Measurements from ENCODE around the gene LRRFIP2. TPM values are rescaled to one million over a fixed set of nuclear protein-coding genes. Genes with fewer than 3 reads are reported as not detected.

The LRRFIP2 gene
- total and polyA plus RNA-seq, 2 of the 4 experiments (the other 2 are of a cell fraction): 20.6 to 31.0 TPM

- peaks cover 12% of the 10 kb centered on the region for H3K4me1 ChIP-seq (ENCODE audit: control insufficient read depth, insufficient read depth, low read length)
- DNase-seq (no peak), ATAC-seq (ENCODE audit: low read depth) (no peak)
- no peaks in the 10 kb centered on the region for H3K36me3 ChIP-seq (ENCODE audit: control insufficient read depth, insufficient read depth, low read length)
- no peak overlapping the region for H2BK15ac ChIP-seq (ENCODE audit: low read depth, low read length)
- no peak overlapping the region for H3K27ac ChIP-seq (ENCODE audit: insufficient read depth, low read length)
- H3K27me3 ChIP-seq (ENCODE audit: control insufficient read depth, insufficient read depth, low read length): no peaks in the 10 kb centered on the region
- no CpG with 5 or more reads among the region's 1 CpG for WGBS, 2 experiments (ENCODE audit: extremely low coverage in 2 of 2, insufficient read length in 1 of 2)
- H3K56ac ChIP-seq (ENCODE audit: extremely low read depth, insufficient read depth, low read length): no peak overlapping the region
- no peak overlapping the region for H3K18ac ChIP-seq (ENCODE audit: low read depth, low read length)
- ChIA-PET CTCF (no interaction called here), POLR2A (ENCODE audit: unreplicated experiment) (no interaction called here)
- H3K4ac ChIP-seq (ENCODE audit: low read depth, low read length): no peak overlapping the region
- H3K9me1 ChIP-seq (ENCODE audit: insufficient read depth, low read length): peaks cover 9% of the 10 kb centered on the region
- H2BK20ac ChIP-seq (ENCODE audit: low read depth, low read length): no peak overlapping the region
- H3K23ac ChIP-seq (ENCODE audit: low read depth, low read length): no peak overlapping the region
- peaks cover 14% of the 10 kb centered on the region for H4K20me1 ChIP-seq (ENCODE audit: insufficient read depth, low read length)
- no peak overlapping the region for H3K9ac ChIP-seq (ENCODE audit: low read depth, low read length)
- no peak overlapping the region for H2BK120ac ChIP-seq (ENCODE audit: low read depth, low read length)
- no peak overlapping the region for H2AK9ac ChIP-seq (replicated peaks; ENCODE audit: low read depth, low read length, poor library complexity)
- no peak overlapping the region for H3K14ac ChIP-seq (replicated peaks; ENCODE audit: low read depth, low read length)
- no peak overlapping the region for H4K8ac ChIP-seq (ENCODE audit: low read depth in 2 of 2, low read length in 2 of 2)
- no peak overlapping the region for H3K4me2 ChIP-seq (ENCODE audit: low read depth, low read length)
- dilution Hi-C loops (cut with HindIII; ENCODE audit: low sequenced_read_pairs, unreplicated experiment) (no loop called here), in situ Hi-C loops (cut with MboI; ENCODE audit: low sequenced_read_pairs) (no loop called here), intact Hi-C loops (cut with micrococcal nuclease) (no loop called here)
- H3K79me1 ChIP-seq (ENCODE audit: low read depth in 1 of 2, low read length in 2 of 2): peaks cover 42 to 71% of the 10 kb centered on the region in 2 experiments
- no peak overlapping the region for H3K4me3 ChIP-seq (ENCODE audit: insufficient read depth, low read depth, low read length)
- no peak overlapping the region for H2AK5ac ChIP-seq (ENCODE audit: low read depth, low read length)
- TF ChIP-seq BHLHE40 (IDR thresholded peaks at IDR 0.05; ENCODE audit: low read depth, low read length): no peak
- no peak for TF ChIP-seq RFX5 (IDR thresholded peaks at IDR 0.05; ENCODE audit: low read depth, low read length)
- no peak for TF ChIP-seq MAFK (IDR thresholded peaks at IDR 0.05; ENCODE audit: low read depth, low read length)
- no peak for TF ChIP-seq CTCF (conservative IDR thresholded peaks at IDR 0.05; ENCODE audit: low read depth, low read length)
- TF ChIP-seq MXI1 (IDR thresholded peaks at IDR 0.05; ENCODE audit: borderline replicate concordance, low read depth, low read length): no peak
- no peak for TF ChIP-seq FOS (IDR thresholded peaks at IDR 0.05; ENCODE audit: low read depth, low read length)
- TF ChIP-seq SMC3 (IDR thresholded peaks at IDR 0.05; ENCODE audit: low read depth, low read length): no peak
- no peak overlapping the region for H4K5ac ChIP-seq (ENCODE audit: low read depth, low read length)
- H4K91ac ChIP-seq (ENCODE audit: insufficient read depth, low read depth, low read length): no peak overlapping the region
- no TSS peak for BruUV-seq (replicated peaks)
- no peak overlapping the region for H2AFZ ChIP-seq (replicated peaks; ENCODE audit: low read length, poor library complexity)
- no peak overlapping the region for H2BK5ac ChIP-seq (ENCODE audit: low read depth, low read length, poor library complexity, severe bottlenecking)
- no peaks in the 10 kb centered on the region for H3K9me3 ChIP-seq (ENCODE audit: control insufficient read depth, insufficient read depth, low read length)
Observed at GRCh38 chr3:37135561-37135960, 38.8 kb downstream of the LRRFIP2 start.

Data from IMR-90 (cell line).